Upper lobe of left lung (tissue), 4 donors: Measurements from ENCODE around the gene ITGA11.

ENCODE experiments used
- CTCF ChIP-seq, 6 experiments: fragments of 450-650 bp in 4 of 6; fragments of 200-600 bp in 2 of 6; sonication (generic) in 2 of 6; IDR thresholded peaks; one replicate each; pipeline ENCODE4 v1.5.1; 2016 to 2019; ENCODE audit warnings: antibody characterized with exemption in 6 of 6
- EP300 ChIP-seq, 4 donors: sonication (generic); formaldehyde crosslinking; IDR thresholded peaks; one replicate each; pipeline ENCODE4 v1.5.1; 2017; ENCODE audit warnings: antibody characterized with exemption in 4 of 4, control low read depth in 2 of 4
- POLR2AphosphoS5 ChIP-seq, 2 donors: sonication (generic); formaldehyde crosslinking; IDR thresholded peaks; one replicate each; pipeline ENCODE4 v1.5.1; 2017; ENCODE audit warnings: antibody characterized with exemption in 2 of 2

GRCh38 chr15:68310804-68311463 lies 121.0 kb downstream of the ITGA11 start:
- TF ChIP-seq EP300 (IDR thresholded peaks at IDR 0.05), result no peak
- no peak for TF ChIP-seq CTCF (IDR thresholded peaks at IDR 0.05)
- TF ChIP-seq POLR2AphosphoS5 (IDR thresholded peaks at IDR 0.05), result no peak
